C4-2B (cell line): ENCODE results near the gene NUDCD3.

Experiments
- H3K27ac ChIP-seq: fragments of 450-650 bp; 2 replicates; pipeline ENCODE4 v1.5.1; 2017
- ZFX ChIP-seq: fragments of 450-650 bp; IDR thresholded peaks from 2 replicates; pipeline ENCODE4 v1.6.1; 2017
- TF ChIP-seq, protein P1 (sequence below): fragments of 450-650 bp; conservative IDR thresholded peaks from 2 replicates; pipeline ENCODE4 v1.5.1; 2017; ENCODE audit warnings: mild to moderate bottlenecking

The NUDCD3 gene

DNA sequence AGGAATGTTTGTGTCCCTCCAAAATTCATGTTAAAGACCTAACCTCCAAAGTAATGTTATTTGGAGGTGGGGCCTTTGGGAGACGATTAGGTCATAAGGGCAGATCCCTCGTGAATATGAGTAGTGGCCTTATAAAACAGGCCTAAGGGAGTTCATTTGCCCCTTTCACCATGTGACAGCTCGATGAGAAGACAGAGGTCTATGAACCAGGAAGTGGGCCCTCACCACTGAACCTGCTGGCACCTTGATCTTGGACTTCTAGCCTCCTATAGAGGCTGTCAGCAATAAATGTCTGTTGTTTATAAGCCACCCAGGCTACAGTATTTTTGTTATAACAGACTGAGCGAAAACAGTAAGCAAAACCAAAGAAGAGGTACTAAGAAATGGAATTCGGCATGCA, 14.1 kb downstream of the NUDCD3 start:
- TF ChIP-seq, protein P1, sequence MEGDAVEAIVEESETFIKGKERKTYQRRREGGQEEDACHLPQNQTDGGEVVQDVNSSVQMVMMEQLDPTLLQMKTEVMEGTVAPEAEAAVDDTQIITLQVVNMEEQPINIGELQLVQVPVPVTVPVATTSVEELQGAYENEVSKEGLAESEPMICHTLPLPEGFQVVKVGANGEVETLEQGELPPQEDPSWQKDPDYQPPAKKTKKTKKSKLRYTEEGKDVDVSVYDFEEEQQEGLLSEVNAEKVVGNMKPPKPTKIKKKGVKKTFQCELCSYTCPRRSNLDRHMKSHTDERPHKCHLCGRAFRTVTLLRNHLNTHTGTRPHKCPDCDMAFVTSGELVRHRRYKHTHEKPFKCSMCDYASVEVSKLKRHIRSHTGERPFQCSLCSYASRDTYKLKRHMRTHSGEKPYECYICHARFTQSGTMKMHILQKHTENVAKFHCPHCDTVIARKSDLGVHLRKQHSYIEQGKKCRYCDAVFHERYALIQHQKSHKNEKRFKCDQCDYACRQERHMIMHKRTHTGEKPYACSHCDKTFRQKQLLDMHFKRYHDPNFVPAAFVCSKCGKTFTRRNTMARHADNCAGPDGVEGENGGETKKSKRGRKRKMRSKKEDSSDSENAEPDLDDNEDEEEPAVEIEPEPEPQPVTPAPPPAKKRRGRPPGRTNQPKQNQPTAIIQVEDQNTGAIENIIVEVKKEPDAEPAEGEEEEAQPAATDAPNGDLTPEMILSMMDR = no peak

DNA sequence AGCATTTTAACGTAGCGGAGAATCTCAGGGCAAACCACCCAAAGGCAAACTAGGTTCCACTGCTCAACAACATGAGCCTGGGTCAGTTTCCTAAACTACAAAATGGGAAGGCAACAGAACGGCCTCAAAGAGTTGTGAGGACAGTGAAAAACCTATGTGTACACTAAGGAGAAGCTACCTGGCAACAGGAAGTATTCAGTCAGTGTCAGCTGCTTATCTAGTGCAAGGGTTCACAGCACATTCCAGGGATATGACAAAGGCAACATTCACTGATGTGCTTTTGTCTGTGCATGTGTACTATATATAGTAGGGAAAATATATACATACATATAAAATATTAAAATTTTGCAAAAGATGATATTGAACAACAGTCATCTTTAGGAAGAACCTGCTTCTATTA, 17.2 kb downstream of the NUDCD3 start:
- TF ChIP-seq, protein P1 = no peak
- TF ChIP-seq ZFX = no peak
- no peak overlapping the region for H3K27ac ChIP-seq

More for the DNA sequence above, 14.1 kb downstream of the NUDCD3 start:
- H3K27ac ChIP-seq = no peak overlapping the region

DNA sequence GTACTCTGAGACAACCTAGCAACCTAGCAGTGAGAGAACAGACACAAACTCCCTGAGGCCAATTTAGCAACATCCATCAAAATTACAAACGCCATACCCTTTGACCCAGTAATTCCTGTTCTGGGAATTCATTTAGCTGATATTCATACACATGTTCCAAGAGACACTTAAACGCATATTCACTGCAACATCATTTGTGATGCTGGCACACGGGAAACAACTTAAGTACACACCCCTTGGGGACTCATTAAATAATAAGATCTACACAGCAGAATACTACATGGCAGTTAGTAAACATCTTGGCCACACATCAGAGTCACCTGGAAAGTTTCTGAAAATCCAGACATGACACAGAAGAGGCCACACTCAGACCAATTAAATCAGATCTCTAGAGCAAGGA, 17.6 kb downstream of the NUDCD3 start:
- TF ChIP-seq ZFX = no peak
- TF ChIP-seq, protein P1 = no peak
- H3K27ac ChIP-seq = no peak overlapping the region

DNA sequence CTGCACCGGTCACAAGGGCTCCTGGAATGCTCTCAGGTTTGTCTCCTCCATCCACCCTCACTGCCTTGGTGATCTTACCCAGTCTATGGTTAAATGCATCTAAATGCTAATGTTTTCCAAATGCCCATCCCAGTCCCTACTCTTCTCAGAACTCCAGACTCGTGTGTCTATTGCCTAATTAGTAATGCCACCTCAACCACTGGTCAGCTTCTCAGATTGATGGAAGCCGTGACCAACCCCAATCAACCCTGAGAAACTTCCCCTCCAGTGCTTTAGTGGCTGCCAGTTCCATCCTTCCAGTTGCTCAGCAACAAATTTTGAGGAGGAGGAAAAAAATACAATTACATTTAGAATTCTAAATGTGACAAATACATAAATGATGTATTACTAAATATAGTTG, 18.6 kb downstream of the NUDCD3 start:
- H3K27ac ChIP-seq = no peak overlapping the region; the same call in 1 of the 2 replicates
- TF ChIP-seq, protein P1 = no peak
- no peak for TF ChIP-seq ZFX

DNA sequence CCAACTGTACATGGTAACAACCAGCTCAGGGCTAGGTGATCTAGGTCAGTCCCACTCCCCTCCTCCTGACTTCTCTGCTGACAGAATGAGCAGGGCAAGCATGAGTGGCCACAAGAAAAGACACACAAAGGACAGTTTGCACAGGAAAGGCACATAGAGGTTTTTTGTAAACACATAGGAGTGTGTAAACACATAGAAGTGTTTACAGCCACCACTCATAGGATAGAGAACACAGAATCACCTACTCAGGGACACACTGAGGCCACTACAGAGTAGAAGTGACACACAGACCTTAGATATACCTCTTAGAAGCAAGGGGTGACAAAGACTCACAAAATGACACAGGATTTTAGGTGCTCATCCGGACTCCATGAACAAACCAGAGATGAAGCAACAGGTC, 19.0 kb downstream of the NUDCD3 start:
- no peak overlapping the region; the same call in 1 of the 2 replicates for H3K27ac ChIP-seq
- TF ChIP-seq, protein P1 = no peak
- TF ChIP-seq ZFX = no peak

DNA sequence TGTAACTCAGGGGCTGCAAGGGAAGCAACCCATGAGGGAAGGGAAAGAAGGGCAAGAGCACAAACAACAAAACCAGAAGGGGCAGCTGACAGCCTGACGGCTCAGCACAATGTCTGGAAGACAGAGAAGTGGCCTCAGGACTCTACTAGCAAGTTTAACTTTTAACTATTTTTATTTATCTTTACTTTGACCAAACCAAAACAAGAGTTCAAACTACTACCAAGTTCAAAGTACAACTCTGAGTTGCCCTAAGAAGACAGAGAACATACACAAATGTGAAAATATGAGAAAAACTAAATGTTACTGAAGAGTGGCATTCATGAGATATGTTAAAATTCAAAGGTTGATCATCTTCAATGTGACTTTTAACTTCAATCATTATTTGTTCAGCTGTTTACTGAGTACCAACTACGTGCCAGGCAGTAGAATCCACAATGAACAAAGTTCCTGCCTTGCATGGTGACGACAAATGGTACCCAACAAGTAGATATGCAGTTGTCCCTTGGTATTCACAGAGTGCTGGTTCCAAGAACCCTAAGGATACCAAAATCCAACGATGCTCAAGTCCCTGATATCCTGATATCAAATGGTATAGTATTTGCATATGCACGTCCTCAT, 19.7 kb downstream of the NUDCD3 start:
- no peak for TF ChIP-seq ZFX
- TF ChIP-seq, protein P1 = no peak
- H3K27ac ChIP-seq = no peak overlapping the region

DNA sequence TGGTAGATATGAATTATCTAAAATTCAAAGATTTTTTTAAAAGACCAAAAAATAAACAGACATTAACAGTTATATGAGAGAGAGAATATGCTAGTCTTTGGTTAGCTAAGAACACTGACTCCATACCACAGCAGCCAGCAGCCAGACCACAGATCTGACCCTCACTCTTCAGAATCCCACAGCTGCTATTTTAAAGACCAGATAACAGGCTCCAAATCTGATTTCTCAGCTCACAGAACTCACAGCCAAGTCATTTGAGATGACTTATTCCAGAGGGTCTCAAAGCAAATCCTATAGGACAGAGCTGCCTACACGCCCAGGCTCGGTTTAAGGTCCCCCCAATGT, 20.4 kb downstream of the NUDCD3 start:
- TF ChIP-seq, protein P1 = no peak
- TF ChIP-seq ZFX = no peak
- no peak overlapping the region for H3K27ac ChIP-seq
